Adrenal gland (tissue), 12 donors: ENCODE data around the gene WT1. TPM values are rescaled to one million over a fixed set of nuclear protein-coding genes. Genes with fewer than 3 reads are reported as not detected.

Source experiments
- DNase-seq, 7 donors: peaks; one replicate each; pipeline ENCODE4 v3.0.0-alpha.2; 2019 to 2020
- H3K27ac ChIP-seq, 5 donors: fragments of 200-600 bp; sonication (generic) in 4 of 5; 1 replicate in 3 of 5; 2 replicates in 2 of 5; pipeline versions ENCODE4 v1.5.1 to v1.8.0; 2016 to 2020; ENCODE audit warnings: mild to moderate bottlenecking in 1 of 5
- H3K27me3 ChIP-seq: fragments of 200-600 bp; 2 replicates; pipeline ENCODE4 v1.8.0; 2021
- H3K36me3 ChIP-seq, 2 donors: fragments of 200-600 bp; replicated peaks in 1 of 2; 1 replicate in 1 of 2; 2 replicates in 1 of 2; pipeline versions ENCODE4 v1.5.1 to v1.8.0; 2018 to 2022
- H3K4me1 ChIP-seq, 2 donors: fragments of 200-600 bp; replicated peaks in 1 of 2; 1 replicate in 1 of 2; 2 replicates in 1 of 2; pipeline versions ENCODE4 v1.5.1 to v1.8.0; 2018 to 2021
- H3K4me3 ChIP-seq, 4 donors: fragments of 200-600 bp; sonication (generic) in 3 of 4; one replicate each; pipeline ENCODE4 v1.5.1; 2016 to 2018
- H3K9me3 ChIP-seq, 3 donors: fragments of 200-600 bp; sonication (generic) in 1 of 3; replicated peaks in 1 of 3; 1 replicate in 2 of 3; 2 replicates in 1 of 3; pipeline versions ENCODE4 v1.5.1 to v1.8.0; 2016 to 2021
- CTCF ChIP-seq, 6 experiments: fragments of 450-650 bp in 4 of 6; fragments of 200-600 bp in 2 of 6; sonication (generic) in 1 of 6; IDR thresholded peaks; 1 replicate in 5 of 6; 2 replicates in 1 of 6; pipeline versions ENCODE4 v1.5.1 to v1.8.0; 2016 to 2021; ENCODE audit warnings: antibody characterized with exemption in 6 of 6, mild to moderate bottlenecking in 2 of 6, moderate library complexity in 1 of 6
- POLR2A ChIP-seq, 2 donors: fragments of 450-650 bp; IDR thresholded peaks; one replicate each; pipeline ENCODE4 v1.6.1; 2017; ENCODE audit warnings: antibody characterized with exemption in 2 of 2, mild to moderate bottlenecking in 2 of 2, moderate library complexity in 1 of 2
- WGBS, 4 donors: extraction: QIAGEN DNeasy Blood & Tissue Kit in 2 of 4; methylation state at CpG; one replicate each; pipeline versions ENCODE4 v1.1.5 to v1.1.7; 2013 to 2017; 5-methylcytosine and 5-hydroxymethylcytosine counted together
- intact Hi-C, 2 donors: fragments of 100-400 bp; cut with DNase I; formaldehyde crosslinking; loops; one replicate each; pipeline versions ENCODE4 v1.14.1 to v1.15.0; 2022 to 2023
- polyA plus RNA-seq, 3 donors: library from polyadenylated mRNA; stranded (reverse); fragments of 200-250 nt in 2 of 3; fragments of 350-450 nt in 1 of 3; fragmentation: Illumina TruSeq in 1 of 3; extraction: RNeasy Lipid Tissue Mini Kit (QIAGEN cat#74804) in 1 of 3; gene quantifications; one replicate each; pipeline ENCODE4 v1.2.3, GENCODE V29; 2013 to 2014
- small RNA-seq, 2 donors: library from RNA; depleted of rRNA; stranded (forward); fragments of <200 nt; gene quantifications; one replicate each; pipeline ENCODE3, GENCODE V24; 2016
- total RNA-seq, 9 donors: library from RNA; depleted of rRNA in 4 of 9; stranded (reverse); fragments of >200 nt in 4 of 9; fragments of 120-200 nt in 1 of 9; fragmentation: NEBNext Ultra II Directional in 1 of 9; extraction: Animal tissue kit (Norgen Biotek cat#: 25700) in 1 of 9; gene quantifications; one replicate each; pipeline versions ENCODE4 v1.1.0 to v1.2.4, GENCODE V29; 2013 to 2023
- donor health status: healthy with polysubstance abuse.
- donor health status: Bipolar disorder and iron deficiency.
- donor health status: DM: yes; HTN: yes; CAD: no.
- donor health status: DM: no; HTN: no; CAD: no.
- donor health status: DM: no; HTN: no; CAD: no.
- donor health status: DM: yes; HTN: yes; CAD: no.

Gene WT1
- total and polyA plus RNA-seq, 12 donors = 0.14 to 2.8 (median 0.39) TPM; not detected in 3

DNA sequence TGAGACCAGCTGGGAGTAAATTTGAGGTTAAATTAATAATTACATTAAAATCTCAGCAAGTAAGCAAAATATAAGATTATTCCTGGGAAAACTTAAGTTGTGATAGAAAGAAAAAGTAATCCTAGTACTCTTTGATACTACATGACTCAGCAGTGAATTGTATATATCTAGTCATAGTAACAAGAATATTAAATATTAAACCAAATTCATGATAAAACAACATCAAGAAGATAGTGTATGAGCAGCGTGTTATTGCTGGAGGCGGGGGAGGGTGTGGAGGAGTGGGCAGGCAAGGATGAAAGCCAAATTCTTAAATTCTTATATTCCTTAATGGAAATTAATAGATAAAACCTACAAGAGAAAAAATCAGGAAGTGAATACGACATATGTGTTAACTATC is 95.2 kb downstream of the WT1 start:
- no peaks in the 10 kb centered on the region for H3K9me3 ChIP-seq

More for the DNA sequence above, 95.2 kb downstream of the WT1 start:
- no peak overlapping the region for H3K27ac ChIP-seq
- WGBS, 4 donors = 82 to 92% (median 85%) methylated on average over 3 of the region's 3 CpGs
- no peaks in the 10 kb centered on the region for H3K36me3 ChIP-seq
- H3K4me1 ChIP-seq = no peaks in the 10 kb centered on the region
- no peak for DNase-seq
- TF ChIP-seq POLR2A (IDR thresholded peaks at IDR 0.05) (no peak), CTCF (IDR thresholded peaks at IDR 0.05) (no peak)
- no peaks in the 10 kb centered on the region for H3K27me3 ChIP-seq
- no peak overlapping the region for H3K4me3 ChIP-seq
- intact Hi-C loops = no loop called here

Small RNA genes lying within 50 kb of the gene (small RNA-seq; reads per million reads assigned to genes)
- gene RF02204 (0 reads per million in 2 donors), gene RF02205 (0 reads per million in 2 donors)

Other genes with a start within 250 kb of the WT1 start
- gene EIF3M, start 148.3 kb upstream of the WT1 start, total RNA-seq = 100 to 1,000 TPM; 233 to 604 (median 324) TPM
- gene EIF3M, start 148.3 kb upstream of the WT1 start, polyA plus RNA-seq = 100 to 1,000 TPM; 174 to 761 (median 249) TPM